Activated CD4-positive, alpha-beta T cell treated with anti-CD3 and anti-CD28 coated beads for 4 hours (primary cell): Measurements from ENCODE around the gene CSGALNACT2.

Experiments
- DNase-seq, 2 donors: peaks; one replicate each; pipeline ENCODE4 v3.0.0-alpha.2; 2020

The CSGALNACT2 gene

GRCh38 chr10:43204943-43205671 lies 66.9 kb downstream of the CSGALNACT2 start:
- DNase-seq: peak; percentile 50 to 54

- no peak for DNase-seq
These were observed 67.6 kb downstream of the CSGALNACT2 start for GRCh38 chr10:43205681-43206390.

- DNase-seq: no peak
These were observed 68.4 kb downstream of the CSGALNACT2 start for GRCh38 chr10:43206391-43207235.

- no peak for DNase-seq
These were observed 70.2 kb downstream of the CSGALNACT2 start for GRCh38 chr10:43208147-43209073.

GRCh38 chr10:43209074-43209455 lies 70.8 kb downstream of the CSGALNACT2 start:
- DNase-seq: no peak

- DNase-seq: no peak
These were observed 71.5 kb downstream of the CSGALNACT2 start for GRCh38 chr10:43209651-43210141.

- no peak for DNase-seq
These were observed 72.3 kb downstream of the CSGALNACT2 start for GRCh38 chr10:43210556-43210955.

GRCh38 chr10:43211030-43211429 lies 72.8 kb downstream of the CSGALNACT2 start:
- no peak for DNase-seq

GRCh38 chr10:43211431-43212042 lies 73.3 kb downstream of the CSGALNACT2 start:
- DNase-seq: no peak

- DNase-seq: no peak
These were observed 73.9 kb downstream of the CSGALNACT2 start for GRCh38 chr10:43212043-43212721.

GRCh38 chr10:43214071-43214955 lies 76.1 kb downstream of the CSGALNACT2 start:
- DNase-seq: no peak

GRCh38 chr10:43214956-43215561 lies 76.8 kb downstream of the CSGALNACT2 start:
- no peak for DNase-seq

GRCh38 chr10:43215758-43216455 lies 77.7 kb downstream of the CSGALNACT2 start:
- DNase-seq: no peak

- DNase-seq: no peak
These were observed 78.8 kb downstream of the CSGALNACT2 start for GRCh38 chr10:43216931-43217562.

- DNase-seq: no peak
These were observed 79.4 kb downstream of the CSGALNACT2 start for GRCh38 chr10:43217563-43218205.

- DNase-seq: no peak
These were observed 80.1 kb downstream of the CSGALNACT2 start for GRCh38 chr10:43218206-43218950.
